CD14-positive monocyte (primary cell): ENCODE measurements around the gene RGL1. TPM values are rescaled to one million over a fixed set of nuclear protein-coding genes. Genes with fewer than 3 reads are reported as not detected.

Experiments
- DNase-seq, 3 donors: peaks; one replicate each; pipeline ENCODE4 v3.0.0-alpha.2; 2011 to 2022
- H2AFZ ChIP-seq: 2 replicates; pipeline ENCODE4 v1.6.0; 2012; ENCODE audit warnings: mild to moderate bottlenecking, low read depth, low read length, inconsistent platforms; ENCODE audit not compliant: insufficient read depth, poor library complexity, severe bottlenecking
- H3K27ac ChIP-seq, 2 donors: 1 replicate in 1 of 2; 2 replicates in 1 of 2; pipeline ENCODE4 v1.5.1; 2012 to 2013; ENCODE audit warnings: low read length in 2 of 2, control low read depth in 1 of 2, inconsistent platforms in 1 of 2, low read depth in 1 of 2, mild to moderate bottlenecking in 1 of 2
- H3K27me3 ChIP-seq, 2 donors: one replicate each; pipeline versions ENCODE4 v1.6.0 to v1.6.1; 2011 to 2013; ENCODE audit warnings: low read length in 2 of 2; ENCODE audit not compliant: control insufficient read depth in 2 of 2, insufficient read depth in 2 of 2
- H3K36me3 ChIP-seq, 2 donors: replicated peaks in 1 of 2; 1 replicate in 1 of 2; 2 replicates in 1 of 2; pipeline versions ENCODE4 v1.5.1 to v1.6.1; 2012 to 2013; ENCODE audit warnings: low read length in 2 of 2, control low read depth in 1 of 2, inconsistent platforms in 1 of 2, mild to moderate bottlenecking in 1 of 2; ENCODE audit not compliant: insufficient read depth in 2 of 2, control insufficient read depth in 1 of 2
- H3K4me1 ChIP-seq, 2 donors: 1 replicate in 1 of 2; 2 replicates in 1 of 2; pipeline versions ENCODE4 v1.5.1 to v1.6.1; 2012 to 2013; ENCODE audit warnings: low read length in 2 of 2, control low read depth in 1 of 2, inconsistent platforms in 1 of 2, mild to moderate bottlenecking in 1 of 2, moderate library complexity in 1 of 2; ENCODE audit not compliant: insufficient read depth in 2 of 2, control insufficient read depth in 1 of 2
- H3K4me2 ChIP-seq: replicated peaks from 2 replicates; pipeline ENCODE3; 2012; ENCODE audit warnings: low read length, moderate library complexity, mild to moderate bottlenecking; ENCODE audit not compliant: poor library complexity, severe bottlenecking; ENCODE audit errors: extremely low read depth
- H3K4me3 ChIP-seq, 3 experiments: fragments of 200-600 bp in 1 of 3; sonication (generic) in 1 of 3; replicated peaks in 1 of 3; 1 replicate in 2 of 3; 2 replicates in 1 of 3; pipeline ENCODE4 v1.5.1; 2011 to 2013; ENCODE audit warnings: low read length in 3 of 3, mild to moderate bottlenecking in 3 of 3, control low read depth in 2 of 3, low read depth in 2 of 3, inconsistent platforms in 1 of 3, moderate library complexity in 1 of 3
- H3K79me2 ChIP-seq: 2 replicates; pipeline ENCODE4 v1.6.0; 2012; ENCODE audit warnings: mild to moderate bottlenecking, control low read depth, inconsistent platforms, low read length, moderate library complexity; ENCODE audit not compliant: insufficient read depth
- H3K9ac ChIP-seq: 2 replicates; pipeline ENCODE4 v1.6.0; 2017; ENCODE audit warnings: low read length, mild to moderate bottlenecking; ENCODE audit not compliant: insufficient read depth, poor library complexity, severe bottlenecking
- H3K9me3 ChIP-seq, 2 donors: replicated peaks in 1 of 2; 1 replicate in 1 of 2; 2 replicates in 1 of 2; pipeline versions ENCODE4 v1.5.1 to v1.6.1; 2012 to 2013; ENCODE audit warnings: low read length in 2 of 2, control low read depth in 1 of 2; ENCODE audit not compliant: control insufficient read depth in 1 of 2, insufficient read depth in 1 of 2
- H4K20me1 ChIP-seq: 2 replicates; pipeline ENCODE4 v1.6.0; 2012; ENCODE audit warnings: mild to moderate bottlenecking, low read length, control low read depth, moderate library complexity; ENCODE audit not compliant: insufficient read depth
- H3K27ac Mint-ChIP-seq, 7 donors: one replicate each; pipeline ENCODE4 v1.8.0; 2020; ENCODE audit warnings: mild to moderate bottlenecking in 7 of 7, mixed read lengths in 7 of 7, moderate library complexity in 6 of 7, inconsistent platforms in 2 of 7
- H3K27me3 Mint-ChIP-seq, 3 donors: one replicate each; pipeline ENCODE4 v1.8.0; 2021 to 2022; ENCODE audit warnings: low read depth in 3 of 3, mild to moderate bottlenecking in 3 of 3, mixed read lengths in 3 of 3, moderate library complexity in 3 of 3, inconsistent platforms in 1 of 3
- H3K36me3 Mint-ChIP-seq, 2 donors: one replicate each; pipeline ENCODE4 v1.8.0; 2020; ENCODE audit warnings: mixed read lengths in 2 of 2, inconsistent platforms in 1 of 2, mild to moderate bottlenecking in 1 of 2
- H3K4me1 Mint-ChIP-seq: one replicate; pipeline ENCODE4 v1.8.0; 2020; ENCODE audit warnings: mild to moderate bottlenecking, mixed read lengths
- H3K4me3 Mint-ChIP-seq, 2 donors: one replicate each; pipeline ENCODE4 v1.8.0; 2020; ENCODE audit warnings: mild to moderate bottlenecking in 2 of 2, mixed read lengths in 2 of 2, moderate library complexity in 1 of 2
- H3K9me3 Mint-ChIP-seq, 7 donors: one replicate each; pipeline ENCODE4 v1.8.0; 2020 to 2022; ENCODE audit warnings: mixed read lengths in 7 of 7, mild to moderate bottlenecking in 6 of 7, moderate library complexity in 6 of 7, inconsistent platforms in 2 of 7
- WGBS: methylation state at CpG from one replicate; pipeline ENCODE4 v1.1.5; 2013; ENCODE audit warnings: missing lambda C conversion rate; ENCODE audit not compliant: insufficient coverage; 5-methylcytosine and 5-hydroxymethylcytosine counted together
- intact Hi-C, 2 donors: fragments of 100-400 bp; cut with micrococcal nuclease; formaldehyde crosslinking; loops; one replicate each; pipeline versions ENCODE4 v1.15.0 to v1.15.1; 2023
- polyA plus RNA-seq, 3 donors: library from polyadenylated mRNA; depleted of rRNA in 1 of 3; unstranded in 2 of 3; stranded (reverse) in 1 of 3; fragments of 300-500 nt in 2 of 3; fragments of >200 nt in 1 of 3; fragmentation: Illumina TruSeq in 2 of 3; gene quantifications; 1 replicate in 2 of 3; 2 replicates in 1 of 3; pipeline ENCODE4 v1.2.3, GENCODE V29; 2012 to 2021
- TF ChIP-seq, protein P1 (sequence below): fragments of 200-600 bp; IDR thresholded peaks from one replicate; pipeline ENCODE4 v1.8.0; 2022; ENCODE audit warnings: antibody characterized with exemption, mild to moderate bottlenecking

RGL1 gene
- polyA plus RNA-seq, 3 donors = 1.2 to 3.3 (median 2.0) TPM

DNA sequence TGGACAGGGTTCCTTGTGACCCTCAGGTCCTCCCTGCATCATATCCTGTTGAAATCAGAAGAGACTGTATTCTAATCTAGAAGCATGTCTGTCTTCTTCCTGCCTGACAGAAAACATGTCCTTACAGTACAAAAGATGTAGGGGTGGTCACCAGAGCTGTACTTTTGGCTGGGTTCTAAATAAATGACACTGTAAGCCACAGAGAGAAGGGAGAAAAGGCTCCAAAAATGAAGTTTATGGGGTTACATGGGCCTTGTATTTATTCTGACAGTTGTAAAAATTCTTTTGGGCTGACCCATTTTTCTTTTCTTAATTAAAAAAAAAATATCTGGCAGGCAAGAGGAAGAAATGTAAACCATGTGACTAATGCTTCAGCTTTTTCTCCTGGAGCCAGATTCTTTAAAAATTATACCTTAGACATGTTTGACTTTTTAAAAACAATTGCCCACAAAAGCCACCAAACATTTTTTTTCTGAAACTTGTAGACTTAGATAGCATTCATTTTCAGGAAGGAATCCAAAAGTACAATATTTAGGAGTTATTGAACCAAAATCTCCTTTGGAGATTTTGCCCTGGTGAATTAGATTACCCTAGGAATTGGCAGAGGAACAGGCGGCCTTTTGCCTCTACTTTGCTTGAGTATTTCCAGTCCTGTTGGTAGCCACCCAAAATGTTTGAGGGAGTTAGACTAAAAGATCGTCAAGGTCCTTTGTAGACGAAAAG is 17.1 kb downstream of the RGL1 start:
- no peaks in the 10 kb centered on the region for H3K9me3 ChIP-seq
- intact Hi-C loops = no loop called here
- H4K20me1 ChIP-seq = no peaks in the 10 kb centered on the region
- H3K27me3 ChIP-seq = no peaks in the 10 kb centered on the region
- Mint-ChIP-seq H3K27me3 (peaks cover 0 to 2% (median 1%) of the 10 kb centered on the region in 3 donors), H3K4me1 (peaks cover 13% of the 10 kb centered on the region), H3K4me3 (no peak overlapping the region), H3K9me3 (peaks cover 0 to 2% (median 0%) of the 10 kb centered on the region in 7 donors), H3K36me3 (no peaks in the 10 kb centered on the region), H3K27ac (no peak overlapping the region)
- no peak overlapping the region for H3K9ac ChIP-seq
- no peak overlapping the region for H3K27ac ChIP-seq
- no peak overlapping the region for H3K4me2 ChIP-seq
- H3K79me2 ChIP-seq = no peaks in the 10 kb centered on the region
- H3K4me3 ChIP-seq = no peak overlapping the region
- no peaks in the 10 kb centered on the region for H3K36me3 ChIP-seq
- DNase-seq = no peak
- peaks cover 6 to 7% of the 10 kb centered on the region in 2 donors for H3K4me1 ChIP-seq
- 80% methylated on average over 1 of the region's 3 CpGs for WGBS
- TF ChIP-seq, protein P1, sequence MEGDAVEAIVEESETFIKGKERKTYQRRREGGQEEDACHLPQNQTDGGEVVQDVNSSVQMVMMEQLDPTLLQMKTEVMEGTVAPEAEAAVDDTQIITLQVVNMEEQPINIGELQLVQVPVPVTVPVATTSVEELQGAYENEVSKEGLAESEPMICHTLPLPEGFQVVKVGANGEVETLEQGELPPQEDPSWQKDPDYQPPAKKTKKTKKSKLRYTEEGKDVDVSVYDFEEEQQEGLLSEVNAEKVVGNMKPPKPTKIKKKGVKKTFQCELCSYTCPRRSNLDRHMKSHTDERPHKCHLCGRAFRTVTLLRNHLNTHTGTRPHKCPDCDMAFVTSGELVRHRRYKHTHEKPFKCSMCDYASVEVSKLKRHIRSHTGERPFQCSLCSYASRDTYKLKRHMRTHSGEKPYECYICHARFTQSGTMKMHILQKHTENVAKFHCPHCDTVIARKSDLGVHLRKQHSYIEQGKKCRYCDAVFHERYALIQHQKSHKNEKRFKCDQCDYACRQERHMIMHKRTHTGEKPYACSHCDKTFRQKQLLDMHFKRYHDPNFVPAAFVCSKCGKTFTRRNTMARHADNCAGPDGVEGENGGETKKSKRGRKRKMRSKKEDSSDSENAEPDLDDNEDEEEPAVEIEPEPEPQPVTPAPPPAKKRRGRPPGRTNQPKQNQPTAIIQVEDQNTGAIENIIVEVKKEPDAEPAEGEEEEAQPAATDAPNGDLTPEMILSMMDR = no peak
- H2AFZ ChIP-seq = no peak overlapping the region

DNA sequence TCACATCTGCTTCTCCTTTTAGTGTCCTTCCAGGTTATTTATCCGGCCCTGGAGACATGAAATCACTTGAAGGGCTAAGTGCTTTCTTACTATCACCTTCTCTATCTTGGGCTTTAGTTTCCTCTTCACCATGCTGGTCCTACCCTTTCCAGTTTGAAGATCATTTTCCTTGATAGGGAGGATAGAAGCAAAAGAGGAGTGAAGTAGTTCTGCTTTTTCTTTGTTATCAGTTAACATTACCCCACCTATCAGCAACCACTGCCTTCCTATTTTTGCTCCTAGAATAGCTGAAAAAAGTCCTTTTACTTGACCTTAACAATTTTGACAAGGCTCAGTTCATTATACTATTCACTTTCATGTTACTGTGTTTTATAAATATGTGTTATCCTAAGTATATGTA is 19.4 kb downstream of the RGL1 start:
- Histone ChIP-seq H3K4me3 (no peak overlapping the region), H2AFZ (no peak overlapping the region), H3K9ac (no peak overlapping the region), H3K4me1 (no peaks in the 10 kb centered on the region), H3K36me3 (no peaks in the 10 kb centered on the region), H3K27me3 (no peaks in the 10 kb centered on the region), H3K79me2 (no peaks in the 10 kb centered on the region), H3K9me3 (no peaks in the 10 kb centered on the region), H3K4me2 (no peak overlapping the region), H4K20me1 (no peaks in the 10 kb centered on the region), H3K27ac (no peak overlapping the region)
- Mint-ChIP-seq H3K4me3 (no peak overlapping the region), H3K4me1 (peaks cover 7% of the 10 kb centered on the region), H3K27ac (no peak overlapping the region), H3K9me3 (peaks cover 0 to 2% (median 0%) of the 10 kb centered on the region in 7 donors), H3K36me3 (no peaks in the 10 kb centered on the region), H3K27me3 (peaks cover 0 to 2% (median 1%) of the 10 kb centered on the region in 3 donors)
- intact Hi-C loops = no loop called here
- 11% methylated on average over 1 of the region's 1 CpG for WGBS
- DNase-seq = no peak
- TF ChIP-seq, protein P1 = no peak
